NCI-H1417 treated with DMSO at 0.1 percent for 48 hours (cell line): ENCODE measurements around the gene KCNA3.
"Not testable (repeated sequence)": the region's sequence is repeated elsewhere in the genome, so short reads cannot be mapped to it uniquely, and the experiment has no call there.

Experiments
- DNase-seq: peaks from one replicate; lab custom pipeline; 2025; lab: John Stamatoyannopoulos, UW

The KCNA3 gene

DNA sequence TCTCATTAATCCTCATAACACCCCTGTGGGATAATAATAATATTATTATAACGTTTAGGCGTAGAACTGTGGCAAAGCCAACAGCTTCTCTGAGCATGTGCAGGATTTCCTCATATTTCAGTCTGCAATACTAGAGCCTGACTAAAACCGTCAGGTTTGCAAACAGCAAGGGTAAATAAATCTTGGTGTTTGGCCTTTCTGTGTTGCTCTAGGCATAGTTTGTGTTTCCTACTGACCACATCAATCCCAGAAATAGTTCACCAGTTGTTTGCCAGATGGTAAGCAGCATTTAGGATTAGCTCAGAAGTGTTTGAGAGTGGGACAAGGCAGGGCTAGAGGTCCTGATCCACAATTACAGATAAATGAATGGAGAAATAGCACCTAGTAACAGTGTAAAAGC, 2.8 kb upstream of the KCNA3 start:
- DNase-seq: no peak

DNA sequence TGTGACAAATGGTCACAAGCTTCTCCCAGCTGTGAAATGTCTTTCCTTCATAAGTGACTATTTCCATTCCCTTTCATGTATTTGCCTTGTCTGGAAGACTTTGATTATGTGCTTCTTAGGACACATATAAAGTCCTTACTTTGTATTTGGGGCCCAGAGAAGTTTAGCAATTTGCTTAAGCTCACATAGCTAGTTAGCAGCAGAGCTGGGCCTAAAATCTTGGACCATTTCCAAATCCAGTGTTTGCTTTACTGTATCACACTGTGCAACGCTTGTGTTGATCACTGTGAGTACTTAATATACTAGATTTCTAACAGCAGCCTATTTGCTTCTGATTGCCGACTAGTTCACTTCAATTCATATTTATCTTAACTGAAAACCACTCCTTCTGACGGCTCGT, 2.2 kb upstream of the KCNA3 start:
- peak; percentile 65 for DNase-seq

DNA sequence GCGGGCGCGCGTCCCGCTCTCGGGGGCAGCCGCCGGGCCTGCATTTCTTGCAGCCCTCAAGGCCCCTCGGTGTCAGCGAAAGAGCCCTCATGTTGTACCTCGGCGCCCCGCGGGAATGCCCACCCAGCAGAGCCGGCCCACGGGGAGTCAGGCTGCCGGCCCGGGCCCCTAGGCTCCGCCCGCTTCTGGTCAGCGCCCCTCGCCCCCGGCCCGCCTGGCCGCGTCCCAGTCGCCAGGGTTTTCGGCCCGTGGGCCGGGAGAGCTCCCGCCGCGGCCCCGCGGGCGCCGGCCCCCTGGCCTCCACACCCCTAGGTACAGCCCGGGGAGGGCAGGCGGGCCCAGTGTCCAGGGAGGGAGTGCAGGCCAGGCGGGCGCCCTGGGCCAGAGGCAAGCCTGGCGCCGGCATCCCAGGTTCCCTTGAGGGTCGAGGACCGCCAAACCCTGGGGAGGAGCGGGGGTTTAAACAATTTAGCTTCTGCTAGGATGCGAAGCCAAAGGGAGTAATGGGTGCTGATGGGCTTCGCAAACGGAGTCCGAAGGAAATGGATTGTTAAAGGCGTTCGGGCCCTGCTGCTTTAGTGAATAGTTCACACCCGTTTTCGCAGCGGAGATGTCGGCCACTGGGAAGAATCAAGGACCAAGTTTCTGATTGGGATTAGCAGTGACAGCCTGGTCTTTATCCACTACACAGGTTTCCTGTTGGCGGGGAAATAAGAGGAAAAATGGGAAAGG, 486 bp upstream of the KCNA3 start:
- DNase-seq: no peak

- no peak for DNase-seq
Measured at GRCh38 chr1:110673805-110674336, 869 bp downstream of the KCNA3 start.

- no peak for DNase-seq
Measured at GRCh38 chr1:110673197-110673701, 1.5 kb downstream of the KCNA3 start.

DNA sequence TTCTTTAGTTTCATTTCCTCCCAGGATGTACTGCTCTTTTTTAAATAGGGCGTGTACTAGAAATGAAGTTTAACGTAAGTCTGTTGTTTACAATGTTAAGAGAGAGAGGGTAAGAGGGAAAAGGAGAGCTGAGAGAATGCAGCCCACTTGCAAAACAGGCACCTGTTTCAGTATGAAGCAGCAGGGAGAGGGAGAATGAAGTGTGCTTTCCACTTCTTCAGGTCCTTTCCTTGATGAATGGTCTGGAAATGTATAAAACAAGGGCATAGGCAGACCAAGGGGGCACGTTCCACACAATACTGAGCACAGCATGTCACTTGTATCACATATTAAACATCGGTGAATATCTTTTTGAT, 2.0 kb downstream of the KCNA3 start:
- no peak for DNase-seq

- DNase-seq: peak; percentile 30
Measured at GRCh38 chr1:110672001-110672752, 2.6 kb downstream of the KCNA3 start.

DNA sequence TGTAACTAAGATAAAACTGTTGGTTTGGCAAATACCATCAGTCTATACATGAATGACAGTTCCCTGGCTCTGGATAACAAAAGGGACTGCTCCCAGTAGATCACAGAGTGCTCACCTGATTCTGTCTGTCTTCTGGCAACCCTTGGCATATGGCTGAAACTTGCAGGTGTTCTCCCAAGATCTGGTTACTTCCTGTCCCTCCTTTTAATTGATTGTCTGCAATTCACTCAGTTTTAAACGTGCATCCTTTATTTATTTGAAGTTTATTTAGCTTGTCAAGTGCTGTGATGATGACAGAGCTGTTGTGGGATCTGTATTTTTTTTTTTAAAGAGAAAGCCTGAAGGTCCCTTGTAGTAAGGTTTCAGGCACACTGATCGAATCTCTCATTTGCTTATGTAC, 3.4 kb downstream of the KCNA3 start:
- DNase-seq: no peak

DNA sequence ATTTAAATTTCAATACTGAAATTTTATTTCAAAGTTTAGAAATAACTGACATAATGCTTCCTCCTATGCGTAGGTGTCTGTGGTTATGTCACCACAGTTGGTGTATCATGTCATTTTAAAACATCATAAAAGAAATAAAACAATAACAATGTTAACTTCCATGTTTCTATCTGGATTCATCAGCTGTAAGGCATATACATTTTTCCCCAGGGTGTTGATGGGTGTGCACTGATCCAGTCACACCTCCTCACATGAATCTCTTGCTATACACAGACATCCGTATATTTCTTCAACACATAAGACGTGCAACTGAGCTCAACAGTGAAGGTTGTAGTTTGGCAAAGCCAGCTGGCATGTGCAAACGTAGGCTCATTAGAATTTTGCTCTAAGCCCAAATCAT, 6.2 kb downstream of the KCNA3 start:
- DNase-seq: no peak

DNA sequence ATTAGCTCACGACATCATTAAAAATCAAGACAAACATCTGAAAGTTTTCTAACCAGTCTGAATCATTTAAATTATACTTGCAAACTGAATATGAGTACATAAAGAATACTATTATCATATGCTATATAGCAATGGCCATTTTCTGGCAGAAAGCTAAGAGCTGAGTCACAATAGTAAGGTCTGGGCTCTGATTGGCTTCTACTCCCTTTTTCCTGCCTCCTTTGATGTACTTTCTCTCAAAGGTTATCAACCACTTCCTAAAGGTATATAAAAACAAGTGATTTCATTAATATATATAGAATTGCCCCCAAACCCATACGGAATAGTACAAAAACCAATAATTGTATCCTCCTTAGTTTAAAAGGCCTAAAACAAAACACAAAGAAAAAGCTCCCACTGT, 7.0 kb downstream of the KCNA3 start:
- DNase-seq: no peak

- DNase-seq: no peak
Measured at GRCh38 chr1:110663241-110663640, 11.5 kb downstream of the KCNA3 start.

DNA sequence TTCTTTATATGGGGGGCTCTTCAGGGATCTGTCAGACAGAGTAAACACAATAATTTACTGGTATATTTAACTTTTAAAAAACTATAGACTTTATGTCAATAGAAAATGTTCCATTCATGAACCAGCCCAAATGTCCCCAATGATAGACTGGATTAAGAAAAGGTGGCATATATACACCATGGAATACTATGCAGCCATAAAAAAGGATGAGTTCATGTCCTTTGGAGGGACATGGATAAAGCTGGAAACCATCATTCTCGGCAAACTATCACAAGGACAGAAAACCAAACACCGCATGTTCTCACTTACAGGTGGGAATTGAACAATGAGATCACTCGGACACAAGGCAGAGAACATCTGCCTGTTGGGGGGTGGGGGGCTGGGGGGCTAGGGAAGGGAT, 15.2 kb downstream of the KCNA3 start:
- DNase-seq: not testable (repeated sequence)

GRCh38 chr1:110657351-110657750, 17.4 kb downstream of the KCNA3 start:
- no peak for DNase-seq

- DNase-seq: no peak
Measured at GRCh38 chr1:110650609-110651008, 24.1 kb downstream of the KCNA3 start.

DNA sequence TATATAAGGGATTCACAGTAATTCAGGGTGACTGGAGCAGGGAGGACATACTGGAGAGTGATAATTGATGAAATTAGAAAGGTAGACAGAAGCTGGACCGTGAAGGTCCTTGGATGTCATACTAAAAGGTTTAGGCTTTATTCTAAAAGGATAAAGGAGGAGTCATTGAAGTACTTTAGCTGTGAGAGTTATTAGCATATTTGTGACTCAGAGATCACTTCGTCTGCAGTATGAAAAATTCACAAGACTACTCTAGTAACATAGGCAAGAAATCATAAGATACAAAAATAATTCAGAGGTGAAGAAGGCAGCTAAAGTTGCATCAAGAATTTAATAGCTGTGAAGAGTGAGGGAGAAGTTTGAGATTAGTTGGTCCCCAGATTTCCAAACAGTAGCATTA, 26.3 kb downstream of the KCNA3 start:
- DNase-seq: no peak

DNA sequence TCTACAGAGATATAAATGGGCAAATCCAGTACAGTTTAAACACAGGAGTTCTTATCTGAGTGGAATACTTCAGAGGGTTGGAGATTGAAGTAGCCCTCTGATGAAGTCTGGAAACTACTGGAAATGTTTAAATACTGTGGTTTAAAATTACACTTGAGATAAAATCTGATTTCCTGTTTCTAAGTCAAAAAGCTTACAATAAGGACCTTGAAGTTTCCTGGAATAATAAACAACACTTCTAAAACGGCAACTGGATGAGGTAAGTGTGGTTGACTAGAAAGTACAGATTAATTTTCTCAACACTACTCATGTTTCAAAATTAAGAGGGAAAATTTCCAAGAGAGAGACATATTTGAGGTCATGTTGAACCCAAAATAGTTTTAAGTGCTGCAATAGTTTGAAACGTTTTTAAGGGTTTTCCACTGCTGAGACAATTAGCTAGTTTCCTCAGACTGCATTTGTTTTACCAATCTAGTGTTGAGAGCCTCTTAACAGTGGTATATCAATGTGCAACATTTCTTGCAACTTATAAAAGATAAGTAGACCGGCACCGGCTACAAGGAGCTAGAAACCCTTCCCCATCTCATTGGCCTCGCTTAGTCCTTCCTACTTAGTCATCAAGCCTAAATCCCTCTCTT, 27.4 kb downstream of the KCNA3 start:
- no peak for DNase-seq

- no peak for DNase-seq
Measured at GRCh38 chr1:110645821-110646735, 28.7 kb downstream of the KCNA3 start.

DNA sequence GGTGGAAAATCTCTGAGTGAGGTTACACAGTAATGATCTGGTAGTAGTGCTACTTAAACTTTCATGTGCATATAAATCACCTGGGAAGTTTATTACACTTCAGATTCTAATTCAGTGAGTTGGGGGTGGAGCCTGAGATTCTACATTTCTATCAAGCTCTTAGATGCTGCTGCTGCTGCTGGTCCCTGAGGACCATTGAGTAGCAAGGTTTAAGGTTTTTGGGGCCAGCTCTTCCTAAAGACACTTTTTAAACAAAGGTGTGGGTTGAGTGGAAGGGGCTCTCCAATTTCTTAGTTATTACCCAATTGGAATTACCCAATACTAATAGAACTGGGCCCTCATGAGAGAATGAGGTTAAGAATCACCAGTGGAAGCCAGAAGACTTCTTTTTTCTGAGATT, 29.5 kb downstream of the KCNA3 start:
- no peak for DNase-seq

DNA sequence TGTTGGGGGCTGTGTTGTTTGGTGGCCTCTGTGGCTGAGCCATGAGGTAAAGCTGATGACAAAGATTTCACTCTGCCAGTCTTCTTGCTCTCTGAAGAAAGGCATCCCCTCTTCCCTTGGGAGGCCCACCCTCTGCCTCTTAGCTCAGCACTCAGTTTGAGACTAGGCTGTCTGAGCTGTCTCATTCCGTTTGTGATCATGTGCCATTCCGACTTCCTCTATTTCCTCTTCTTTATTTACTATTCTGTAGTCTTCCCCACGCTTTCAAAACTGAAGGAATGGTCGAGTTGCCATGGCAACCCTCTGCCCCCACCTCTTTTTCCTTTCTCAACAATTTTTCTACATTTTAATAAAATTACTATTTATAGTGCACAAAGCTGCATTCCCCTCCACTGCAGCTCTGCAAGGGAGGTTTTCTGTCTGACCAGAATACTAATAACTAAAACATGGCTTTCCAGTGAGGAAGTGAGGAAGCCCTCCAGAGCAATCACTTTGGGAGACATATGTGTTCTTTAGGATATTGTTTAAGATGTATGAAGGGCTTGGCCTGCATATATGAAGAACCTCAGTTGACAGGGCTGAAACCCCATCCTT, 30.8 kb downstream of the KCNA3 start:
- no peak for DNase-seq

- no peak for DNase-seq
Measured at GRCh38 chr1:110639724-110640386, 34.9 kb downstream of the KCNA3 start.

GRCh38 chr1:110638556-110638955, 36.2 kb downstream of the KCNA3 start:
- no peak for DNase-seq
